GM10266 (cell line): Measurements from ENCODE around the gene ARCN1.
"Not testable (repeated sequence)": the region's sequence is repeated elsewhere in the genome, so short reads cannot be mapped to it uniquely, and the experiment has no call there.

ENCODE experiments used
- DNase-seq: peaks from one replicate; pipeline ENCODE4 v3.0.0; 2012; ENCODE audit errors: extremely low spot score
- TF ChIP-seq, protein P1 (sequence below): IDR thresholded peaks from 2 replicates; pipeline ENCODE4 v1.5.1; 2012; ENCODE audit warnings: mild to moderate bottlenecking, low read depth; ENCODE audit not compliant: control insufficient read depth, insufficient read depth; ENCODE audit errors: missing control alignments

The ARCN1 gene

DNA sequence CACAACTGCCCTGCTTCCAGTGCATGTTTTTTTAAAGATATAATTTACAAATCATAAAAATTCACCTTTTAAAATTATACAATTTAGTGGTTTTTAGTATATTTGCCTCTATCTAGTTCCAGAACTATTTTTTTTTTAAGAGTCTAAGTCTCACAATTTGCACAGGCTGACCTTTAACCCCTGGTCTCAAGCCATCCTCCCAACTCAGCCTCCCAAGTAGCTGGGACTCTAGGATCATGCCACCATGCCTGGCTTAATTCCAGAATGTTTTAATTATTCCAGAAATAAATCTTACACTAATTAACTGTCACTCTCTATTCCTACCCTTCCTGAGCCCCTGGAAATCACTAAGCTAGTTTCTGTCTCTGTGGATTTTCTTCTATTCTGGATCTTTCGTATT, 1.4 kb upstream of the ARCN1 start:
- TF ChIP-seq, protein P1, sequence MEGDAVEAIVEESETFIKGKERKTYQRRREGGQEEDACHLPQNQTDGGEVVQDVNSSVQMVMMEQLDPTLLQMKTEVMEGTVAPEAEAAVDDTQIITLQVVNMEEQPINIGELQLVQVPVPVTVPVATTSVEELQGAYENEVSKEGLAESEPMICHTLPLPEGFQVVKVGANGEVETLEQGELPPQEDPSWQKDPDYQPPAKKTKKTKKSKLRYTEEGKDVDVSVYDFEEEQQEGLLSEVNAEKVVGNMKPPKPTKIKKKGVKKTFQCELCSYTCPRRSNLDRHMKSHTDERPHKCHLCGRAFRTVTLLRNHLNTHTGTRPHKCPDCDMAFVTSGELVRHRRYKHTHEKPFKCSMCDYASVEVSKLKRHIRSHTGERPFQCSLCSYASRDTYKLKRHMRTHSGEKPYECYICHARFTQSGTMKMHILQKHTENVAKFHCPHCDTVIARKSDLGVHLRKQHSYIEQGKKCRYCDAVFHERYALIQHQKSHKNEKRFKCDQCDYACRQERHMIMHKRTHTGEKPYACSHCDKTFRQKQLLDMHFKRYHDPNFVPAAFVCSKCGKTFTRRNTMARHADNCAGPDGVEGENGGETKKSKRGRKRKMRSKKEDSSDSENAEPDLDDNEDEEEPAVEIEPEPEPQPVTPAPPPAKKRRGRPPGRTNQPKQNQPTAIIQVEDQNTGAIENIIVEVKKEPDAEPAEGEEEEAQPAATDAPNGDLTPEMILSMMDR: no peak
- no peak for DNase-seq

DNA sequence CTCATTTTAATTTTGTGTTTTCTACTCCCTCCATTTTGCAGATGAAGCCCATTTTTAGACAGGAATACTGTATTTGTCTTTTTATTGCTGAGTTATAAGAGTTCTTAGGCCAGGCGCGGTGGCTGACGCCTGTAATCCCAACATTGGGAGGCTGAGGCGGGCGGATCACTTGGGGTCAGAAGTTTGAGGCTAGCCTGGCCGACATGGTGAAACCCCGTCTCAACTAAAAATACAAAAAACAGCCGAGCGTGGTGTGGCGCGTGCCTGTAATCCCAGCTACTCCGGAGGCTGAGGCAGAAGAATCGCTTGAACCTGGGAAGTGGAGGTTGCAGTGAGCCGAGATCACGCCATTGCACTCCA, 528 bp upstream of the ARCN1 start:
- not testable (repeated sequence) for DNase-seq

DNA sequence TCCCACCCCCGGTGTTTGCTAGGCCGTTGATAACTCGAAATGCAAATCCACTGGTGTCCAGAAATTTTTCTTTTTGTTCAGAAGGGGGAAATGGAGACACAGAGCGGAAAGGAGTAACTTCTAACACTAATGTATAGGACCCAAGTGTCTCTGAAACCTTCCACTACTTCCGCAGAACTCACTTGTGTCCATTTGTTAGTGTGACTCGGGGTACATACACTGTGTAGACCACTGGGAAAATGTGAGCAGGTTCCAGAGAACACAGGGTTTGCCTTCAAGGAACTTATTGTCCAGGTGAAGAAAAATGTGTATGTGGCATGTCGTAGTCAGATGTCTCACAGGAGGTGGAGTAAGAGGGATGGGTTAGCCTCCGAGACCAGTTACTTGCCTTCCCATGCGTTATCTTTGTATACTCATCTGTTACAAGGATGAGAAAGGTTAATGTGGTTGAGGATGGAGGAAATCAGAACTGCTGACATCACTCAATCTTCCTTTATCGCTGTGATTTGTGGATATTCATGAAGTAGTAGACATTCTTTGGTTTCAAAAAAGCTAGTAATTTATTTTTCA, 857 bp downstream of the ARCN1 start:
- TF ChIP-seq, protein P1: no peak
- DNase-seq: peak; percentile 20

DNA sequence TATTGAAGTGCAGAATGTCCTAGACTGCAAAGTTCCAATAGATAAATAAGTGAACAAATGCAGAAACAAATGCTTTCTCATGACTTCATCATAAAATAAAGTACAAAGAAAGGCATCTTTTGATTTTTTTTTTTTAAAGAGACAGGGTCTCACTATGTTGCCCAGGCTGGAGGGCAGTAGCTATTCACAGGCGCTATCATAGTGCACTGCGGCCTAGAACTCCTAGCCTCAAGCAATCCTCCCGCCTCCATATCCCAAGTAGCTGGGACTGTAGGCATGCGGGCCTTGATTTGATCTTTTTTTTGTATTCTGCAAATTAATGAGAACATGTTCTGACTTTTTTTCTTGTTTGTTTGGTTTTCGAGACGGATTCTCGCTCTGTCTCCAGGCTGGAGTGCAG, 2.4 kb downstream of the ARCN1 start:
- DNase-seq: no peak
- TF ChIP-seq, protein P1: no peak

DNA sequence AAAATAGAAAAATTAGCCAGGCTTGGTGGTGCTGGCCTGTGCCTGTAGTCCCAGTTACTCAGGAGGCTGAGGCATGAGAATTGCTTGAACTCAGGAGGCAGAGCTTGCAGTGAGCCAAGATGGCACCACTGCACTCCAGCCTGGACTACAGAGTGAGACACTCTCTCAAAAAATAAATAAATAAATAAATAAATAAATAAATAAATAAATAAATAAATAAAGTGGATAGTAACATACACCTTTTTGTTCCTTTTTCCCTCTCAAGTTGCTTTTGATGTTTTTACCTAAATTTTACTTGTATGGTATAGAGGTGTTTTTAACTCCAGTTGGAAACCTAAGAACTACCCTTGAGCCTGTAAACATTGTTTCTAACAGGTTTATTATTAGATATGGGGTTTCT, 5.8 kb downstream of the ARCN1 start:
- not testable (repeated sequence) for DNase-seq

DNA sequence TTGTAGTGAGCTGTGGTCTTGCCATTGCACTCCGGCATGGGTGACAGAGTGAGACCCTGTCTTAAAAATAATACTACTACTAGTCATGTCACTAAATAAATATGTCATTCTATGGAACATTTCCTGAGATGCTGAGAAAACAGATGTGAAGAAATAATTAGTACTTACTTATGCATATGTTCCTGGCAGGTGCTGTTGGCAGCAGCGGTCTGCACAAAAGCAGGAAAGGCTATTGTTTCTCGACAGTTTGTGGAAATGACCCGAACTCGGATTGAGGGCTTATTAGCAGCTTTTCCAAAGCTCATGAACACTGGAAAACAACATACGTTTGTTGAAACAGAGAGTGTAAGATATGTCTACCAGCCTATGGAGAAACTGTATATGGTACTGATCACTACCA, 8.8 kb downstream of the ARCN1 start:
- TF ChIP-seq, protein P1: no peak
- DNase-seq: no peak

DNA sequence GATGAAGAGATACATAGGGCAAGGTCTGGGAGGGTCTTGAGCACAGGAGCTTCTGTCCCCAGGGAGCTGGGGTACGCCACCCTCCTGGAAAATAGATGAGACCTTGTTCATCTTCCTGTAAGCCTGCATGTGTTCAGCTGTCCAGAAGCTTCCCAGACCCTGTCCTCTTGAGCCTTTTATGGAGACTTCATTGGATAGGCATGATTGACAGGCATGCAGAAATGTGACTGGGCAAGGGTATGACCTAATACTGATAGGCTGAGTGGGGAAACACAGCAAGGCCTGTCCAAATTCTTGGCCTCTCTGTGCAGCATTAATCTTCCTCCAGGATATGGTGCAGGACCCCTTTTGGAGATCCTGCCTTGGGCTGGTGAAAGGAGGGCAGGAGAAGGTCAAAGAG, 15.7 kb downstream of the ARCN1 start:
- TF ChIP-seq, protein P1: no peak
- DNase-seq: no peak

DNA sequence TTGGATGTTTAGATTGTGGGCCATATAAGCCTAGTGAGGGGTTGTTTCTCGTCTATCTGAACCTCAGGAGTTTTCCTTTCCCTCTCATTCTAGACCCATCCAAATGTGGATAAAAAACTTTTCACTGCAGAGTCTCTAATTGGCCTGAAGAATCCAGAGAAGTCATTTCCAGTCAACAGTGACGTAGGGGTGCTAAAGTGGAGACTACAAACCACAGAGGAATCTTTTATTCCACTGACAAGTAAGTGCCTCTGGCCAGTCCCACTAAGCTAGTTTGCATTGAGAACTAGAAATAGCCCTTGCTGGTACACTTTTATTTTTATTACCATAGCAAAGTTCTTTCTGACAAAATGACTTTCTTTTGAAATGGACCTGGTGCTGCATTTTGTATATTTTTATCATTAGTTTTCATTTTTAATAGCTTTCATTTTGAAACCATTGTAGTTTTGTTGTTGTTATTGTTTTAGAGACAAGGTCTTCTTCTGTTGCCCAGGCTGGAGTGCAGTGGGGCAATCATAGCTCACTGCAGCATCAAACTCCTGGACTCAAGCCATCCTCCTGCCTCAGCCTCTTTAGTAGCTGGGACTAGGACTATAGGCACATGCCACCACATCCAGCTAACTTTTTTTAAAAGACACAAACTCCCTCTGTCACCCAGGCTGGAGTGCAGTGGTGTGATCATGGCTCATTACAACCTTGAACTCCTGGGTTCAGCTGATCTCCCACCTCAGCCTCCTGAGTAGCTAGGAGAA, 20.6 kb downstream of the ARCN1 start:
- TF ChIP-seq, protein P1: no peak
- no peak for DNase-seq
